GM12864 (cell line): Measurements from ENCODE around the gene PRKG1.

Experiments
- DNase-seq: peaks from one replicate; pipeline ENCODE4 v3.0.0-alpha.2; 2011; ENCODE audit warnings: low read depth
- H3K4me3 ChIP-seq: 2 replicates; pipeline ENCODE4 v1.5.1; 2011; ENCODE audit warnings: mild to moderate bottlenecking, low read depth, low read length, control low read depth
- TF ChIP-seq, protein P1 (sequence below): IDR thresholded peaks from 2 replicates; pipeline ENCODE4 v1.5.1; 2011; ENCODE audit warnings: low read depth, mild to moderate bottlenecking, moderate library complexity, low read length, control low read depth, inconsistent platforms; ENCODE audit errors: missing control alignments

The PRKG1 gene

DNA sequence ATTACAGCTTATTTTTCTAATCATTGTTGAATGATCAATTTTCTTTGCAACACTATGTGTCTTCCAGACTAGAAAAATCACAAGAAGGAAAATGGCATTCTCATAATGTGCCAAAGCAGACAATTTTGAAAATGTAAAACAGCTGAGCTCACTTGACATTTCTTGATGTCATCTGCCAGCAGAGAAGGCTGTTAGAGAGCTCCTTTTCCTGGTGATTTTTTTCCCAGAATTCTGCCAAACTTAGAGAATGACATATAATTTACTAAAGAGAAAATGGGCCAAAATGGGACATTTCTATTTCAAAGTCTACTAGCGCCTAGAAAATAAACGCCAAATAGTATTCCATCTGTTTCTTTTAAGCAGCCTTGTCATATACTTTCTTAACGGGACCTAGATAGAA, 714.0 kb downstream of the PRKG1 start:
- TF ChIP-seq, protein P1, sequence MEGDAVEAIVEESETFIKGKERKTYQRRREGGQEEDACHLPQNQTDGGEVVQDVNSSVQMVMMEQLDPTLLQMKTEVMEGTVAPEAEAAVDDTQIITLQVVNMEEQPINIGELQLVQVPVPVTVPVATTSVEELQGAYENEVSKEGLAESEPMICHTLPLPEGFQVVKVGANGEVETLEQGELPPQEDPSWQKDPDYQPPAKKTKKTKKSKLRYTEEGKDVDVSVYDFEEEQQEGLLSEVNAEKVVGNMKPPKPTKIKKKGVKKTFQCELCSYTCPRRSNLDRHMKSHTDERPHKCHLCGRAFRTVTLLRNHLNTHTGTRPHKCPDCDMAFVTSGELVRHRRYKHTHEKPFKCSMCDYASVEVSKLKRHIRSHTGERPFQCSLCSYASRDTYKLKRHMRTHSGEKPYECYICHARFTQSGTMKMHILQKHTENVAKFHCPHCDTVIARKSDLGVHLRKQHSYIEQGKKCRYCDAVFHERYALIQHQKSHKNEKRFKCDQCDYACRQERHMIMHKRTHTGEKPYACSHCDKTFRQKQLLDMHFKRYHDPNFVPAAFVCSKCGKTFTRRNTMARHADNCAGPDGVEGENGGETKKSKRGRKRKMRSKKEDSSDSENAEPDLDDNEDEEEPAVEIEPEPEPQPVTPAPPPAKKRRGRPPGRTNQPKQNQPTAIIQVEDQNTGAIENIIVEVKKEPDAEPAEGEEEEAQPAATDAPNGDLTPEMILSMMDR: no peak
- no peak for DNase-seq
- H3K4me3 ChIP-seq: no peak overlapping the region

DNA sequence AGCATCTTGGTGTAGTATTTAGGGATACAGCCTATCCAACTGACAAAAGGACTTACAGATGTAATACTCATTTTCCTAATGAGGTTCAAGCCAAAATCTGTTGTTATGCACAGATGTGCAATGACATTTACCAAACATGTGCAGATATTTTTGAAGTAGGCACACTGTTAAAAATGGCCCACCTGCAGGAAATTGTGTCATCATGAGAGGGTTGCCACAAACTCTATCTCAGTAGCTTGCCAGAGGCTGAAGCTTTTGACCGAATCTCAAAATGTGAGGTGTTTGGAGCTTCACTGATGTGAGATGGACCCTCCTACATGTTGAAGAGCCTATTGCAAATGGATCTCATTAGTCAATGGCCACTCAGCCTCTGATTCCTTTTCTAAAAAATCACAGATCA, 714.8 kb downstream of the PRKG1 start:
- TF ChIP-seq, protein P1: no peak
- H3K4me3 ChIP-seq: no peak overlapping the region
- DNase-seq: no peak

DNA sequence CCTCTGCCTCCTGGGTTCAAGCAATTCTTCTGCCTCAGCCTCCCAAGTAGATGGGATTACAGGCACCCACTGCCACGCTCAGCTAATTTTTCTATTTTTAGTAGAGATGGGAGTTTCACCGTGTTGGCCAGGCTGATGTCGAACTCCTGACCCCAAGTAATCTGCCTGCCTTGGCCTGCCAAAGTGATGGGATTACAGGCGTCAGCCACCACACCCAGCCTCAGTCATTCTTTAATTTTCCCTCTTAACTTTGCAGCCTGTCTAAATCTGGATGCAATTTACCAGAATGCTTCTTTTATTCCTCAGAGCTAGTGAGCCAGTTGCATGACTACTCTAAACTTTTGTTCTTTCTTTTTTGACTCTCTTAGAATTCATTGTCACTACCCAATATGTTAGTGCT, 715.6 kb downstream of the PRKG1 start:
- no peak overlapping the region for H3K4me3 ChIP-seq
- DNase-seq: no peak
- TF ChIP-seq, protein P1: no peak

DNA sequence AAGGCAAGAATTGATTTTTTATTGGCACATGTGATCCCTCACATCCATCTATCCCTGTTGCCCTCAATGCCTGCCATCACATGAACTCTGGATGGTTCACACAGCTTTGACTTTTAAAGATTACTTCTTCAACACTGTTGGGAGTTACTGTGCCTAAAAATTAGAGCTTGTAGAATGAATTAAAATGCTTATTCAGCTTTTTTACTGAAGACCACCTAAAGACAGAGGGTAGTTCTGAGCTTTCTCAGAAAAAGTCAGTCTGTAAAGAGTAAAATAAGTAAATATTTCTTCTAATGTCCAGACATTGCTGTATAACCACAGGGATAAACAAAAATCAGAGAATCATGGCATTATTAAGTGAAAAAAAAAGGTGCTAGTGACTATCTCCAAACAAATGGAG, 718.4 kb downstream of the PRKG1 start:
- no peak for DNase-seq
- TF ChIP-seq, protein P1: no peak
- H3K4me3 ChIP-seq: no peak overlapping the region

DNA sequence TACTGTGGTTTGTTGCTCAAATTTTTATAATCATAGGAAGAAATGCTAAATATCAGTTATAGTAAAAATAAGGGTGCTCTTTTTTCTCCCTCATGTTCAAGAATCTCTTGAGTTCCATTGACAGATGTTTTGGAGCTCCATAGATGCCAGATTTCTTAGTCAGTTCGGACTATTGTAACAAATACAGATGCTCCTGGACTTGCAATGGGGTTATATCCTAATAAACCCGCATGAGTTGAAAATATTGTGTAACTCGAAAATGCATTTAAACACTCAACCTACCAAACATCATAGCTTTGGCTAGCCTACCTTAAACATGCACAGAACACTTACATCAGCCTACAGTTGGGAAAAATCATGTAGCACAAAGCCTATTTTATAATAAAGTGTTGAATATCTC, 725.8 kb downstream of the PRKG1 start:
- H3K4me3 ChIP-seq: no peak overlapping the region
- DNase-seq: no peak
- TF ChIP-seq, protein P1: no peak

DNA sequence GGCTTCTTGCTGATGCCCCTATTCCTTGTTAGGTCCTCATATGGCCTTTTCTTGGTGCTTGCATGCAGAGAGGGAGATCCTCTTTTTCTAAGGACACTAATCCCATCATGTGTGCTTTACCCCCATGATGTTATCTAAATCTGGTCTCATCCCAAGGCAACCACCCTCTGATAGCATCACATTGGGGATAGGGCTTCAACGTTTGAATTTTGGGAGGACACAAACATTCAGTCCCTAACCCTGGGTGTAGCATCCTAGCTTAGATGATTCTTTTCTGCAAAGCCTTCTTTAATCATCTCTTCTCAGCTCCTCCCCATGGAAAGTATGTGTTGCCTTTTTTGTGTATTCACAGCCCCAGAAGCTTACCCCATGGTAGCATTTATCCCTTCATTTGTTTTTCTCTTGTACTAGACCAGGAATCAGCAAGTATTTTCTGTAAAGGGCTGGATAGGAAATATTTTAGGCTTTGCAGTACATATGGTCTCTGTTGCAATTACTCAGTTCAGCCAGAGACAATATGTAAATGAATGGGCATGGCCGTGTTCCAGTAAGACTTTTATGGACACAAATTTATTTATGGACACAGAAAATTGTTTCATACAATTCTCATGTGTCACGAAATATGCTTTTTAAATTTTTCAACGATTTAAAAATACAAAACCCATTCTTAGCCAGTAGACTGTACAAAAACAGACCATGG, 726.6 kb downstream of the PRKG1 start:
- no peak overlapping the region for H3K4me3 ChIP-seq
- TF ChIP-seq, protein P1: no peak
- no peak for DNase-seq

DNA sequence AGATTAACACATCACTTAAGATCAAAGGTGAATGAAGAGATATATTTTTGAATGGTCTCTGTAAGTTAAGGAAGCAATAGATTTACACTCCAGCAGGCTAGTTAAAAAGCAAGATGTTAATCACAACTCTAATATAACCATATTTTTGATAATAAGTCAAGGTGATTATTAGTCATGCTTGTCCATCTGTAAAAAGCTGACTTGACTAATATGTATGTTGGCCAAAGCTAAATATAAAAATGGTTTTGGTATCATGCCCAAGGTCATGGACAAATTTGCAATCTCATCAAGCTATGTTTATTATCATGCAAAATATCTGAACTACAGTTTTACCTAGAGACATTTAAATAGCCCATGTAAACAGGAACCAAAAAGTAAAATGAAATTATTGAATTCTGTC, 727.7 kb downstream of the PRKG1 start:
- H3K4me3 ChIP-seq: no peak overlapping the region
- TF ChIP-seq, protein P1: no peak
- no peak for DNase-seq
